ENCODE results near the gene ACSL3.
"Not testable (repeated sequence)": the region's sequence is repeated elsewhere in the genome, so short reads cannot be mapped to it uniquely, and the experiment has no call there.

Gene ACSL3

GRCh38 chr2:222860740-222861410 lies at the start of gene ACSL3:
Gene ACSL3 (plus strand): TSS chr2:222861036. CDS start chr2:222908773, 47,737 bp downstream.
- DNase-seq, result peak; percentile 90 to 95

GRCh38 chr2:222811828-222812227 lies 49.0 kb upstream of the ACSL3 start:
- no peak for DNase-seq

- no peak for DNase-seq
These were observed 47.5 kb upstream of the ACSL3 start for GRCh38 chr2:222813177-222813843.

GRCh38 chr2:222819722-222820333 lies 41.0 kb upstream of the ACSL3 start:
- DNase-seq, result no peak

GRCh38 chr2:222823183-222823930 lies 37.5 kb upstream of the ACSL3 start:
- no peak for DNase-seq

GRCh38 chr2:222825031-222825430 lies 35.8 kb upstream of the ACSL3 start:
- no peak for DNase-seq

- no peak for DNase-seq
These were observed 33.4 kb upstream of the ACSL3 start for GRCh38 chr2:222827417-222827816.

- DNase-seq, result no peak
These were observed 32.3 kb upstream of the ACSL3 start for GRCh38 chr2:222828572-222828971.

GRCh38 chr2:222830164-222830563 lies 30.7 kb upstream of the ACSL3 start:
- no peak for DNase-seq

- no peak for DNase-seq
These were observed 27.4 kb upstream of the ACSL3 start for GRCh38 chr2:222833410-222833809.

GRCh38 chr2:222835143-222835822 lies 25.6 kb upstream of the ACSL3 start:
- DNase-seq, result no peak

GRCh38 chr2:222835823-222836151 lies 25.0 kb upstream of the ACSL3 start:
- DNase-seq, result no peak

- no peak for DNase-seq
These were observed 23.2 kb upstream of the ACSL3 start for GRCh38 chr2:222837643-222838056.

- DNase-seq, result no peak
These were observed 20.6 kb upstream of the ACSL3 start for GRCh38 chr2:222840060-222840802.

- DNase-seq, result no peak
These were observed 18.2 kb upstream of the ACSL3 start for GRCh38 chr2:222842491-222843174.

- no peak for DNase-seq
These were observed 16.5 kb upstream of the ACSL3 start for GRCh38 chr2:222844323-222844722.

GRCh38 chr2:222845314-222845713 lies 15.5 kb upstream of the ACSL3 start:
- DNase-seq, result not testable (repeated sequence)

GRCh38 chr2:222846003-222846402 lies 14.8 kb upstream of the ACSL3 start:
- DNase-seq, result no peak

GRCh38 chr2:222848031-222848430 lies 12.8 kb upstream of the ACSL3 start:
- DNase-seq, result not testable (repeated sequence)

- DNase-seq, result no peak
These were observed 12.0 kb upstream of the ACSL3 start for GRCh38 chr2:222848862-222849261.

- DNase-seq, result no peak
These were observed 8.7 kb upstream of the ACSL3 start for GRCh38 chr2:222851956-222852617.

Measured in NCI-H1930 (cell line).